Measurements from ENCODE around the gene NXF3.
"Not testable (repeated sequence)": the region's sequence is repeated elsewhere in the genome, so short reads cannot be mapped to it uniquely, and the experiment has no call there.

NXF3 gene

DNA sequence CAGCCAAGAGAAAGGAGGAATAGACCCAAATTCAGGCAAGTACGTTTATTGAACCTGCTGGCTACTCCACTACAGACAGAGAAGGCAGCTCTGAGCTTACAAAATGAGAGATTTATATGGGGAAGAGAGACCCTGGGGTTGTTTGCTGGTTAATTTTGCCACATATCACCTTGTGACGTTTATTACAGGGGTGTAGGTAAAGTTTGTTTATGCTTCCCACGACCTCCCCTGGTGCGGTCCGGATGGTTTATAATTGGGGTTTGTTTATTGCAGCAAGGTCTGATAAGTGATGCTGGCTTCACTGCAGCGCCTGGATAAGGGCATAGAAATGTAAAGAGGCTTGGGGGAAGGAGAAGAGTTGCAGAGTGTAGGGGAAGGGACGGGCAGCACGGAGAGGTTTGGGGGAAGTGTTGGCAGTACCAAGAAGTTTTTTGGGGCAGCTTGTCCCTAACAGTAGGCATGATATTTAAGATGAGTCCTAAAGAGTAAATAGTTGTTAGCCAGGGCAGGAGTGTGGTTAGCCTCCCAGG, 41.6 kb downstream of the NXF3 start:
- no peak for DNase-seq (ENCODE audit: low spot score)

- not testable (repeated sequence) for DNase-seq (ENCODE audit: low spot score)
These were observed 59.6 kb downstream of the NXF3 start for GRCh38 chrX:103033371-103033770.

Measured in putamen (tissue), 1 donor.